ENCODE measurements around the gene GRIP1. TPM values are rescaled to one million over a fixed set of nuclear protein-coding genes. Genes with fewer than 3 reads are reported as not detected.

The GRIP1 gene
- total RNA-seq, 6 donors from 2014 or later, result 0.33 to 5.2 (median 1.7) TPM

DNA sequence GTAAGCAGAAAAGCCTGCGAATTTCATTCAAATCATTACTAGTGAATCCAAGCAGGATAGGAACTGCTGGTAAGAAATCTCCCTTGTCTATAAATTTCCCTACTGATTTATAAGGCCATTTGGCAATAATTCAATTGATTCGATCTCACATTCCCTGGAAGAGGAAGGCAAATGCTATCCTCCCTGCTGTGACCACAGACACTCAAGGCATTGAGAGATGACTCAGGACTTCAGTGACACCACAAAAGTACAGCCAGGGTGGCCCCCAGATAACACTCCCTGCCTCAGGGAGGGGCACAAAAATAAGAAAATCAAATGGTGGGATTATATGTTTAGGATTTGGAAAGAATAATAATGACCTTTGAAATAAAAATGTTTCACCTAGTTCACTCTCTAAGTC lies 162.7 kb downstream of the GRIP1 start:
- H3K4me1 ChIP-seq, result no peaks in the 10 kb centered on the region
- no peak for ATAC-seq (ENCODE audit: low FRiP score in 2 of 2)
- H3K27me3 ChIP-seq, result no peaks in the 10 kb centered on the region
- H3K36me3 ChIP-seq, result no peaks in the 10 kb centered on the region
- DNase-seq, result no peak
- no peak overlapping the region for H3K4me3 ChIP-seq
- H3K9me3 ChIP-seq, result no peaks in the 10 kb centered on the region
- H3K27ac ChIP-seq, result no peak overlapping the region
- 59 to 62% methylated on average over 2 of the region's 2 CpGs for WGBS, 2 donors
- TF ChIP-seq POLR2A (IDR thresholded peaks at IDR 0.05) (no peak), POLR2AphosphoS5 (IDR thresholded peaks at IDR 0.05) (no peak)

DNA sequence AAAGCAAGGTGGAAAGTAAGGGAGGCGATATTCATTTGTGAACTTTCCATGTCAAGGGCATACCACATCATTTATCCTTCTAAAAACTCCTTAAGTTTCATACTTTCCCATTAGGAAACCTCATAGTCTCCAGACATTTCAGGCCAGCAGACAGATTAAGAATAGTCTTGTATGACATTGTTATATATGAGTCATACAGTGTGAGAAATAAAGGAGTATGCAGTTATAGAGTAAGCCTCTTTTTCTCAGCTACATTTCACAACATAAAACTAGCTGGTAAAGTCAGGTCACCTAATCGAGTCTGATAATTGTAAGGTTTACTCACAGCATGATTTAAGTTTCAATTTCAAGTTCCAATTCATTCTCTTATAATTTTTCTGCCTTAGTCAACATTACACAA lies 164.3 kb downstream of the GRIP1 start:
- H3K27ac ChIP-seq, result no peak overlapping the region
- no peak for DNase-seq
- TF ChIP-seq POLR2AphosphoS5 (IDR thresholded peaks at IDR 0.05) (no peak), POLR2A (IDR thresholded peaks at IDR 0.05) (no peak), EP300 (IDR thresholded peaks at IDR 0.05) (no peak)
- TF ChIP-seq, protein P1, sequence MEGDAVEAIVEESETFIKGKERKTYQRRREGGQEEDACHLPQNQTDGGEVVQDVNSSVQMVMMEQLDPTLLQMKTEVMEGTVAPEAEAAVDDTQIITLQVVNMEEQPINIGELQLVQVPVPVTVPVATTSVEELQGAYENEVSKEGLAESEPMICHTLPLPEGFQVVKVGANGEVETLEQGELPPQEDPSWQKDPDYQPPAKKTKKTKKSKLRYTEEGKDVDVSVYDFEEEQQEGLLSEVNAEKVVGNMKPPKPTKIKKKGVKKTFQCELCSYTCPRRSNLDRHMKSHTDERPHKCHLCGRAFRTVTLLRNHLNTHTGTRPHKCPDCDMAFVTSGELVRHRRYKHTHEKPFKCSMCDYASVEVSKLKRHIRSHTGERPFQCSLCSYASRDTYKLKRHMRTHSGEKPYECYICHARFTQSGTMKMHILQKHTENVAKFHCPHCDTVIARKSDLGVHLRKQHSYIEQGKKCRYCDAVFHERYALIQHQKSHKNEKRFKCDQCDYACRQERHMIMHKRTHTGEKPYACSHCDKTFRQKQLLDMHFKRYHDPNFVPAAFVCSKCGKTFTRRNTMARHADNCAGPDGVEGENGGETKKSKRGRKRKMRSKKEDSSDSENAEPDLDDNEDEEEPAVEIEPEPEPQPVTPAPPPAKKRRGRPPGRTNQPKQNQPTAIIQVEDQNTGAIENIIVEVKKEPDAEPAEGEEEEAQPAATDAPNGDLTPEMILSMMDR (IDR thresholded peaks at IDR 0.05), result no peak
- H3K27me3 ChIP-seq, result no peaks in the 10 kb centered on the region
- no peaks in the 10 kb centered on the region for H3K4me1 ChIP-seq
- H3K4me3 ChIP-seq, result no peak overlapping the region
- H3K36me3 ChIP-seq, result no peaks in the 10 kb centered on the region
- no peak for ATAC-seq (ENCODE audit: low FRiP score in 2 of 2)
- no peaks in the 10 kb centered on the region for H3K9me3 ChIP-seq
- WGBS, 2 donors, result 40 to 63% methylated on average over 2 of the region's 2 CpGs

DNA sequence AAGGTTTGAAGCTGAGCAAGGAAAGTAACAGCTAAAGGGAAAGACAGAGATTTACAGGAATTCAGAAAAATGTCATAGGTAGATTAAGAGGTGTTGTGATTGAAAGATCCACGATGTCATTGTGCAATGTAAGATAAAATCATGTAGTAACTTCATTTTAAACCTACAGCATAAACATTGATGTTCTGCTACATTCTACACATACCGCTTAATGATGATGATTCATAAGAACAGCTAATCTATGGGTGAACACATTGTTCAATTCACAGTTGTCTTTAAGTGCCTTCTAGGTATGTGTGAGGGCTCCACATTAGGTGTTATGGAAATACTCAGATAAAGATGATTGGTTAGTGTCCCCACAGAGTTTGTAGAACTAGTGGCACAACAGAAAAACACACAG lies 170.9 kb downstream of the GRIP1 start:
- Histone ChIP-seq H3K36me3 (no peaks in the 10 kb centered on the region), H3K9me3 (no peaks in the 10 kb centered on the region), H3K4me3 (no peak overlapping the region), H3K27me3 (no peaks in the 10 kb centered on the region), H3K27ac (no peak overlapping the region), H3K4me1 (no peaks in the 10 kb centered on the region)
- 78 to 79% methylated on average over 2 of the region's 2 CpGs for WGBS, 2 donors
- no peak for DNase-seq
- no peak for ATAC-seq (ENCODE audit: low FRiP score in 2 of 2)
- TF ChIP-seq EP300 (IDR thresholded peaks at IDR 0.05) (no peak), POLR2A (IDR thresholded peaks at IDR 0.05) (no peak), POLR2AphosphoS5 (IDR thresholded peaks at IDR 0.05) (no peak)
- TF ChIP-seq, protein P1 (IDR thresholded peaks at IDR 0.05), result no peak

DNA sequence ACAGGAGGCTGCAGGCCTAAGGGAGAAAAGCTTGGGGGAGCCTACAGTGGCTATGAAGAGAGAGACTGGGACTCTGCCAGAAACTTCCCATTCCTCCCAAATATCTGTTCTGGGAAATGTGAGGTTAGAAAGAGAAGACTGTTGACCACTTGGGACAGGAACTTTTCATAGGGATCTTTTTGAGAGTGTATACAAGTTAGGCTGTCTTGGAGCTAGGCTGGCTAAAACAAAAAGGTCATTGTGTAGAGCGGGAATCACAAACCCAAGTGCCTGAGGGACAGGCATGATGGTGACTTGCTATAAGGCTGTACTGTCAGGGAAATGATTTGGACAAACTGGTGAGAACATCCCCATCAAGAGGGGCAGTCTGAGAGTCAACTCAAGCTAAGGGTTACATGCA lies 175.1 kb downstream of the GRIP1 start:
- Histone ChIP-seq H3K9me3 (no peaks in the 10 kb centered on the region), H3K27ac (no peak overlapping the region), H3K4me1 (no peaks in the 10 kb centered on the region), H3K36me3 (no peaks in the 10 kb centered on the region), H3K27me3 (no peaks in the 10 kb centered on the region), H3K4me3 (no peak overlapping the region)
- 100% methylated on average over 1 of the region's 1 CpG for WGBS, 2 donors
- ATAC-seq (ENCODE audit: low FRiP score in 2 of 2) (no peak), DNase-seq (no peak)
- TF ChIP-seq POLR2A (IDR thresholded peaks at IDR 0.05) (no peak), EP300 (IDR thresholded peaks at IDR 0.05) (no peak), POLR2AphosphoS5 (IDR thresholded peaks at IDR 0.05) (no peak)
- TF ChIP-seq, protein P1 (IDR thresholded peaks at IDR 0.05), result no peak

DNA sequence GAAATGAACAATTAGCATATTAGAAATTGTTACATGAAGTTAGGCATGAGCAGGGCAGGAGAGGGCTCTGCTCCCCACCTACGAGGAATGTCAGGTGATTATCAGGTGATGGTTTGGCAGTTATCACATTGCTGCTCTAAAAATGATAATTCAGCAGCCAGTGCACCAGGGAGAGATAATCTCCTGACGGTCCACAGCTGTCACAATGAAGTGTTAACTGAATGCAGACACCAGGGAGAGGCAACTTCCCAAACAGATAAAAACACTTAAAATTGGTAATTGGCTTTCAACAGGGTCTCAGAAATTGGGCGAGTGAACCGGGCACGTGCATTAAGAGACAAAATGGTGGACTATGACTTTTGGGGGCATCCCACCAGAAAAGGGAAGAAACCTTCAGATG lies 176.0 kb downstream of the GRIP1 start:
- ATAC-seq (ENCODE audit: low FRiP score in 2 of 2), result no peak
- H3K4me1 ChIP-seq, result no peaks in the 10 kb centered on the region
- DNase-seq, result no peak
- 62 to 67% methylated on average over 5 of the region's 5 CpGs for WGBS, 2 donors
- H3K9me3 ChIP-seq, result no peaks in the 10 kb centered on the region
- no peak for TF ChIP-seq EP300 (IDR thresholded peaks at IDR 0.05)
- TF ChIP-seq POLR2AphosphoS5 (IDR thresholded peaks at IDR 0.05), result no peak
- TF ChIP-seq, protein P1 (IDR thresholded peaks at IDR 0.05), result no peak
- no peak for TF ChIP-seq POLR2A (IDR thresholded peaks at IDR 0.05)
- no peak overlapping the region for H3K4me3 ChIP-seq
- no peak overlapping the region for H3K27ac ChIP-seq
- no peaks in the 10 kb centered on the region for H3K27me3 ChIP-seq
- no peaks in the 10 kb centered on the region for H3K36me3 ChIP-seq
